Parathyroid adenoma (tissue), 2 donors: ENCODE measurements around the gene PIGO.

Experiments used
- H2AFZ ChIP-seq: fragments of 300-600 bp; sonication (generic); one replicate; pipeline ENCODE4 v1.7.0; 2017; ENCODE audit warnings: antibody characterized with exemption, mild to moderate bottlenecking
- H3K27ac ChIP-seq: fragments of 300-600 bp; sonication (generic); one replicate; pipeline ENCODE4 v1.7.0; 2017
- H3K27me3 ChIP-seq: fragments of 300-600 bp; sonication (generic); one replicate; pipeline ENCODE4 v1.7.0; 2017; ENCODE audit warnings: low read length; ENCODE audit not compliant: control insufficient read depth, insufficient read depth
- H3K36me3 ChIP-seq: fragments of 300-600 bp; sonication (generic); one replicate; pipeline ENCODE4 v1.7.0; 2017; ENCODE audit warnings: low read length; ENCODE audit not compliant: control insufficient read depth, insufficient read depth
- H3K4me1 ChIP-seq: fragments of 300-600 bp; sonication (generic); one replicate; pipeline ENCODE4 v1.7.0; 2017; ENCODE audit warnings: control low read depth
- H3K4me2 ChIP-seq: fragments of 300-600 bp; sonication (generic); one replicate; pipeline ENCODE4 v1.7.0; 2017; ENCODE audit warnings: low read length
- H3K4me3 ChIP-seq: fragments of 300-600 bp; sonication (generic); one replicate; pipeline ENCODE4 v1.7.0; 2017; ENCODE audit warnings: low read depth, low read length
- H3K79me2 ChIP-seq: fragments of 300-600 bp; sonication (generic); one replicate; pipeline ENCODE4 v1.7.0; 2017; ENCODE audit warnings: control low read depth
- H3K9ac ChIP-seq: fragments of 300-600 bp; sonication (generic); one replicate; pipeline ENCODE4 v1.7.0; 2017; ENCODE audit warnings: mild to moderate bottlenecking
- H3K9me3 ChIP-seq: fragments of 300-600 bp; sonication (generic); one replicate; pipeline ENCODE4 v1.7.0; 2017; ENCODE audit warnings: low read length; ENCODE audit not compliant: control insufficient read depth
- CTCF ChIP-seq: fragments of 300-600 bp; sonication (generic); IDR thresholded peaks from one replicate; pipeline ENCODE4 v1.7.0; 2017; ENCODE audit warnings: antibody characterized with exemption, mild to moderate bottlenecking
- donor health status: primary hyperparathyroidism.

The PIGO gene

GRCh38 chr9:35056571-35057270, 39.7 kb downstream of the PIGO start:
- Histone ChIP-seq H2AFZ (no peak overlapping the region), H3K27ac (no peak overlapping the region), H3K4me2 (no peak overlapping the region), H3K9me3 (no peaks in the 10 kb centered on the region), H3K79me2 (no peaks in the 10 kb centered on the region), H3K36me3 (no peaks in the 10 kb centered on the region), H3K9ac (no peak overlapping the region), H3K4me3 (no peak overlapping the region), H3K4me1 (no peaks in the 10 kb centered on the region), H3K27me3 (no peaks in the 10 kb centered on the region)
- TF ChIP-seq CTCF, result no peak

GRCh38 chr9:35054871-35055644, 41.3 kb downstream of the PIGO start:
- TF ChIP-seq CTCF, result no peak
- H3K79me2 ChIP-seq, result no peaks in the 10 kb centered on the region
- no peaks in the 10 kb centered on the region for H3K4me1 ChIP-seq
- H3K27ac ChIP-seq, result no peak overlapping the region
- no peak overlapping the region for H3K9ac ChIP-seq
- no peak overlapping the region for H3K4me2 ChIP-seq
- no peak overlapping the region for H2AFZ ChIP-seq
- no peak overlapping the region for H3K4me3 ChIP-seq
- no peaks in the 10 kb centered on the region for H3K27me3 ChIP-seq
- no peaks in the 10 kb centered on the region for H3K36me3 ChIP-seq
- no peaks in the 10 kb centered on the region for H3K9me3 ChIP-seq

- H3K4me3 ChIP-seq, result no peak overlapping the region
- TF ChIP-seq CTCF, result no peak
- no peaks in the 10 kb centered on the region for H3K79me2 ChIP-seq
- no peak overlapping the region for H3K27ac ChIP-seq
- no peak overlapping the region for H3K4me2 ChIP-seq
- H3K4me1 ChIP-seq, result no peaks in the 10 kb centered on the region
- no peaks in the 10 kb centered on the region for H3K36me3 ChIP-seq
- no peaks in the 10 kb centered on the region for H3K27me3 ChIP-seq
- H3K9ac ChIP-seq, result no peak overlapping the region
- H3K9me3 ChIP-seq, result no peaks in the 10 kb centered on the region
- no peak overlapping the region for H2AFZ ChIP-seq
Observed at GRCh38 chr9:35054185-35054835, 42.1 kb downstream of the PIGO start.

GRCh38 chr9:35051069-35051967, 45.1 kb downstream of the PIGO start:
- H3K9ac ChIP-seq, result no peak overlapping the region
- no peak overlapping the region for H3K27ac ChIP-seq
- H3K36me3 ChIP-seq, result no peaks in the 10 kb centered on the region

More at GRCh38 chr9:35051069-35051967, 45.1 kb downstream of the PIGO start:
- H3K79me2 ChIP-seq, result no peaks in the 10 kb centered on the region
- no peaks in the 10 kb centered on the region for H3K27me3 ChIP-seq
- H3K4me3 ChIP-seq, result no peak overlapping the region
- H2AFZ ChIP-seq, result no peak overlapping the region
- peak; percentile 46 for TF ChIP-seq CTCF
- no peaks in the 10 kb centered on the region for H3K9me3 ChIP-seq
- H3K4me1 ChIP-seq, result no peaks in the 10 kb centered on the region
- H3K4me2 ChIP-seq, result no peak overlapping the region
